Naive B cell (primary cell): ENCODE data around the gene HSD17B11. TPM values are rescaled to one million over a fixed set of nuclear protein-coding genes. Genes with fewer than 3 reads are reported as not detected.
"Not testable (repeated sequence)": the region's sequence is repeated elsewhere in the genome, so short reads cannot be mapped to it uniquely, and the experiment has no call there.

Experiments
- ATAC-seq, 2 donors: fragments of 150-1000 bp; cut with Tn5 transposase; 2 replicates each; pipeline ENCODE4 v1.10.0; 2021; ENCODE audit warnings: low read depth in 2 of 2, mild to moderate bottlenecking in 2 of 2, moderate library complexity in 2 of 2
- DNase-seq: peaks from one replicate; pipeline ENCODE4 v3.0.0; 2022
- H3K27ac Mint-ChIP-seq, 6 donors: one replicate each; pipeline ENCODE4 v1.8.0; 2020 to 2022; ENCODE audit warnings: mild to moderate bottlenecking in 6 of 6, mixed read lengths in 6 of 6, moderate library complexity in 5 of 6, inconsistent platforms in 2 of 6
- H3K27me3 Mint-ChIP-seq, 3 donors: one replicate each; pipeline ENCODE4 v1.8.0; 2021 to 2022; ENCODE audit warnings: mixed read lengths in 3 of 3, mild to moderate bottlenecking in 1 of 3
- H3K36me3 Mint-ChIP-seq, 2 donors: one replicate each; pipeline ENCODE4 v1.8.0; 2020 to 2022; ENCODE audit warnings: mixed read lengths in 2 of 2, inconsistent platforms in 1 of 2, mild to moderate bottlenecking in 1 of 2
- H3K4me1 Mint-ChIP-seq, 3 donors: one replicate each; pipeline ENCODE4 v1.8.0; 2020 to 2022; ENCODE audit warnings: mixed read lengths in 3 of 3, inconsistent platforms in 1 of 3, mild to moderate bottlenecking in 1 of 3, moderate library complexity in 1 of 3
- H3K4me3 Mint-ChIP-seq, 8 donors: one replicate each; pipeline ENCODE4 v1.8.0; 2020 to 2022; ENCODE audit warnings: mild to moderate bottlenecking in 8 of 8, mixed read lengths in 8 of 8, moderate library complexity in 8 of 8, inconsistent platforms in 2 of 8
- H3K9me3 Mint-ChIP-seq, 7 donors: one replicate each; pipeline ENCODE4 v1.8.0; 2020 to 2022; ENCODE audit warnings: mixed read lengths in 7 of 7, mild to moderate bottlenecking in 5 of 7, inconsistent platforms in 2 of 7, moderate library complexity in 1 of 7
- polyA plus RNA-seq, 6 donors: library from polyadenylated mRNA; unstranded; fragments of 300-500 nt; fragmentation: Illumina TruSeq; gene quantifications; one replicate each; pipeline ENCODE4 v1.2.3, GENCODE V29; 2021; ENCODE audit warnings: low read depth in 6 of 6

Gene HSD17B11, protein sequence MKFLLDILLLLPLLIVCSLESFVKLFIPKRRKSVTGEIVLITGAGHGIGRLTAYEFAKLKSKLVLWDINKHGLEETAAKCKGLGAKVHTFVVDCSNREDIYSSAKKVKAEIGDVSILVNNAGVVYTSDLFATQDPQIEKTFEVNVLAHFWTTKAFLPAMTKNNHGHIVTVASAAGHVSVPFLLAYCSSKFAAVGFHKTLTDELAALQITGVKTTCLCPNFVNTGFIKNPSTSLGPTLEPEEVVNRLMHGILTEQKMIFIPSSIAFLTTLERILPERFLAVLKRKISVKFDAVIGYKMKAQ
- 100 to 1,000 TPM in 4 of 6 donors, 10 to 100 TPM in 2; 67.9 to 116 (median 107) TPM for polyA plus RNA-seq

DNA sequence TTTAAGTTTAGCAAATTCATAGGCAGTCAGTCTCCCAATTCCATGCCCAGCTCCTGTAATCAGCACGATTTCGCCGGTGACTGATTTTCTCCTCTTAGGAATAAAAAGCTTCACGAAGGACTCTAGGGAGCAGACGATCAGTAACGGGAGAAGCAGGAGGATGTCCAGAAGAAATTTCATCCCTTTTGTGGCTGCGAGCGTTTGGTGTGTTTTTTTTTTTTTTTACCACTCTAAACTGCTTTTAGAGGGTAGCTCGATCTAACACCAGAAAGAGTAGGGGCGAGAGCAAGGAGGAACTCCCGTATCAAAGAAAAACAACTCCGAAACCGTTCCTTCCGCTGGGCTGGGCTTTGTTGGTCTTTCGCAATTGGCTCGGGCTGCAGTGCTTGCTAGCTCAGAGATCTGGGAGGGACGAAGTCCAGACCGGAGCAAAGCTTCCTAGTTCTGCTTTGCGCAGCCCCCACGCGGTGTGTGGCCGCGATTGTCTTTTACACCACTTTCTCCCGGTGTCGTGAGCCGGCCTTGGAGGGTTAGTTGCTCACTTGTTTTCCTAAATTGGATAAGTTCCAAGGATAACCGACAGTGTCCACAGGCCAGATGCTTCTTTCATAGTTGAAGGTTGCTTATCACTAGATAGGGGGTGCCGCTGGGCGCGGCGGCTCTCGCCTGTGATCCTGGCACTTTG, at the start of gene HSD17B11:
Gene HSD17B11, minus strand, starts transcription at position 298 of the 685 bp plus-strand sequence. Its CDS starts 118 bp downstream, at position 180.
- H3K4me1 Mint-ChIP-seq, result peaks cover 27 to 54% (median 42%) of the 10 kb centered on the region in 3 donors
- DNase-seq, result peak; percentile 83
- H3K27ac Mint-ChIP-seq, result peak within 1 kb of the TSS; percentile 80 to 95 (median 91)
- peak; percentile 99 for ATAC-seq
- H3K9me3 Mint-ChIP-seq, result peaks cover 0 to 5% (median 3%) of the 10 kb centered on the region in 7 donors
- no peaks in the 10 kb centered on the region for H3K27me3 Mint-ChIP-seq
- peak within 1 kb of the TSS; percentile 88 to 99 (median 92) for H3K4me3 Mint-ChIP-seq
- peaks cover 9 to 15% of the 10 kb centered on the region in 2 donors for H3K36me3 Mint-ChIP-seq

DNA sequence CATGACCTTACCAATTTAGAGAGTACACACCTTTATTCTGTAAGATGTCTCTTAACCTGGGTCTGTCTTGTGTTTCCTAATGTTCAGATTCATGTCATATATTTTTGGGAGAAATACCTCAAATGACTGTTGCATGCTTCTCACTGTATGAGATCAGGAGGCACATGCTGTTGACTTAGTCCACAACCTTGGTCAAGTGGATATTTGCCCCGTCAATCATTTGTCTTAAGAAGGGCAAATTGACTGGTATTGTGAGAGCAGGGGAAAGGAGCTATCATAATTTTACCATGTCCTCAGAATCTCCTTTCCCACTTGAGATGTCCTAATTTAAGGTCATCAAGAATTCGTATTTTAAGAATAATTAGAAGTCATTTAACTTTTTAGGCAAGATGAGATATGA, 42.4 kb upstream of the HSD17B11 start:
- H3K27me3 Mint-ChIP-seq, result no peaks in the 10 kb centered on the region
- ATAC-seq, result no peak
- peak overlapping the region in 1 of 6 donors; percentile 57 for H3K27ac Mint-ChIP-seq
- no peaks in the 10 kb centered on the region for H3K9me3 Mint-ChIP-seq
- H3K36me3 Mint-ChIP-seq, result peaks cover 0 to 14% of the 10 kb centered on the region in 2 donors
- DNase-seq, result no peak
- H3K4me1 Mint-ChIP-seq, result peaks cover 21 to 39% (median 35%) of the 10 kb centered on the region in 3 donors
- H3K4me3 Mint-ChIP-seq, result no peak overlapping the region

DNA sequence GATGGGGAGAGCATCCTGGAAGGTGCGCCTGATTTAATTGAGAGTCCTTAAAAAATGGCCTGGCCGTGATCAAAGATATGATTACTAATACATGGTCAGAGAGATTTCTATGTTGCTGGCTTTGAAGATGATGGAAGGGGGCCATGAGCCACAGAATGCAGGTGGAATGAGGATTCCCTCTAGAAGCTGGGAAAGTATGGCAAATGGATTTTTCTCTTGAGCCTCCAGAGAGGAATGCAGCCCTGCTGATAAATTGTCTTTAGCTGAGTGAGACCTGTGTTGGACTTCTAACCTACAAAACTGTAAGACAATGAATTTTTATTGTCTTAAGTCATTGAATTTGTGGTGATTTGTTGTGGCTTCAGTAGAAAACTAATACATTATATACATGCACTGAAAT, 39.0 kb upstream of the HSD17B11 start:
- ATAC-seq (no peak), DNase-seq (no peak)
- H3K9me3 Mint-ChIP-seq, result no peaks in the 10 kb centered on the region
- H3K4me3 Mint-ChIP-seq, result no peak overlapping the region
- H3K4me1 Mint-ChIP-seq, result peaks cover 23 to 53% (median 44%) of the 10 kb centered on the region in 3 donors
- no peaks in the 10 kb centered on the region for H3K27me3 Mint-ChIP-seq
- H3K27ac Mint-ChIP-seq, result peak overlapping the region in 1 of 6 donors; percentile 14
- H3K36me3 Mint-ChIP-seq, result no peaks in the 10 kb centered on the region

DNA sequence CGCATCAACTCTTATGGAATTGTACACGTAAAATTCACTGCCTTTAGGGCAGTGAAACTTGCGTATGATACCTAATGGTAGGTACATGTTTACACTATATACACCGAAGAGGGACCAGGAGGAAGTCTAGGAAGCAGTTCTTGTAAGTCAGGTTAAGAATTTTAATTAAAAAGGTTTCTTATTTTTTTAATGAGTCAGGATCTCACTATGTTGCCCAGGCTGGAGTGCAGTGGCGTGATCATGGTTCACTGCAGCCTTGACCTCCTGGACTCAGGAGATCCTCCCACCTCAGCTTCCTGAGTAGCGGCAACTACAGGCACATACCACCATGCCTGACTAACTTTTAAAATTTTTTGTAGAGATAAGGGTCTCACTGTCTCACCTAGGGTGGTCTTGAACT, 38.0 kb upstream of the HSD17B11 start:
- no peaks in the 10 kb centered on the region for H3K9me3 Mint-ChIP-seq
- peaks cover 27 to 63% (median 50%) of the 10 kb centered on the region in 3 donors for H3K4me1 Mint-ChIP-seq

DNA sequence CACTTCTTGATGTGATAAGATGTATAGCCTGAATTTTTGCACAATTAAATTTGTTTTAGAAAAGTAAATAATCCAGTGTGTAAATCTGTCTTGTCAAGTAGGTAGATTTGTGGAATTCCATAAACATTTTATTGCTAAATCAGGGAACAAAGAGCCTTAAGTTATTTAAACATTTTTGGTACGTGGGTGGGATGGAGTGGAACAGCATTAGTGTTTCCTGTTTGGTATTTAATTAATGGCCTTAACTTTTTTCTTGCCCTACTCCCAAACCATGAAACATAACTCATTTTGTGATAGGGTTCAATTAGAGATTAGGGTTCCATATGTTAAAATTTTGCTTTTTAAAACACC, 36.5 kb upstream of the HSD17B11 start:
- H3K9me3 Mint-ChIP-seq, result no peaks in the 10 kb centered on the region
- DNase-seq, result no peak
- peaks cover 29 to 64% (median 54%) of the 10 kb centered on the region in 3 donors for H3K4me1 Mint-ChIP-seq
- H3K36me3 Mint-ChIP-seq, result no peaks in the 10 kb centered on the region
- H3K27me3 Mint-ChIP-seq, result no peaks in the 10 kb centered on the region
- H3K4me3 Mint-ChIP-seq, result no peak overlapping the region
- ATAC-seq, result no peak
- no peak overlapping the region for H3K27ac Mint-ChIP-seq

More for the DNA sequence above, 38.0 kb upstream of the HSD17B11 start:
- no peak for DNase-seq
- no peak for ATAC-seq
- Mint-ChIP-seq H3K27ac (no peak overlapping the region), H3K4me3 (no peak overlapping the region), H3K27me3 (no peaks in the 10 kb centered on the region), H3K36me3 (no peaks in the 10 kb centered on the region)

DNA sequence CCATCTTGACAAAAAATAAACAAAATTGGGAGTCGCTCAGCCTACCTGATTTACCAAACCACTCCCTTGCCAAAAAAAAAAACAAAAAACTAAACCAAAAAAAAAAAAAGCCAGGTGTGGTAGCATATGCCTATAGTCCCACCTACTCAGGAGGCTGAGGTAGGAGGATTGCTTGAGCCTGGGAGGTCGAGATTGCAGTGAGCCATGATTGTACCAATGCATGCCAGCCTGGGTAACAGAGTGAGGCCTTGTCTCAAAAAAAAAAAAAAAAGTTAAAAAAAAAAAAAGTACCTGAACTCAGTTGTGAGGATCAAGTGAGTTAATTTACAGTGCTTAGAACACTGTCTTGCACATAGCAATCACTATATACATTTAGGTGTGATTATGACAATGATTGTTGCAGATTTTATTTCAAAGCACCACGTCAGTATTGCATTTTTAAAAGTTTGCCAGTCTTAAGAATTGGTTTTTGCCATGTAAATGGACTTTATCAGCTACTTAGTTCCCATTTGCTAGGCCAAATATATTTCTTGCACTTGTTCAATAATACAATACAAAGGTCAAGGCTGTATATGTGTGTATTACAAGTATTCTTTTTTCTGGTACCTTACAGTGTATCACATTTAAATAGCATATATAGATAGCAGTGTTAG, 36.0 kb upstream of the HSD17B11 start:
- Mint-ChIP-seq H3K36me3 (no peaks in the 10 kb centered on the region), H3K4me1 (peaks cover 34 to 67% (median 56%) of the 10 kb centered on the region in 3 donors), H3K27me3 (no peaks in the 10 kb centered on the region), H3K27ac (peak overlapping the region in 2 of 6 donors; percentile 41 to 73), H3K9me3 (no peaks in the 10 kb centered on the region), H3K4me3 (no peak overlapping the region)
- ATAC-seq (no peak), DNase-seq (no peak)

DNA sequence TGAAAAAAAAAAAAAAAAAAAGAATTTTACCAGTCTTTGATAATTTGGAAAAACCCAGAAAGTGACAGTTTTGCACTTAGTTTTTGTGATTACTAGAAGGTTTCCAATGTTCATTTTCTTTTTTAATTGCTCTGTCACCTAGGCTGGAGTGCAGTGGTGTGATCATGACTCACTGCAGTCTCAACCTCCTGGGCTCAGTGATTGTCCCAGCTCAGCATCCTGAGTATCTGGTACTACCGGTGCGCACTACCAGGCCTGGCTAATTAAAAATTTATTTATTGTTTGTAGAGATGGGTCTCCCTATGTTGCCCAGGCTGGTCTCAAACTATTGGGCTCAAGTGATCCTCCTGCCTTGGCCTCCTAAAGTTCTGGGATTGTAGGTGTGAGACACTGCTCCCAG, 34.7 kb upstream of the HSD17B11 start:
- no peaks in the 10 kb centered on the region for H3K9me3 Mint-ChIP-seq
- no peak for ATAC-seq
- H3K4me1 Mint-ChIP-seq, result peaks cover 34 to 68% (median 48%) of the 10 kb centered on the region in 3 donors
- peak overlapping the region in 1 of 6 donors; percentile 9 for H3K27ac Mint-ChIP-seq
- H3K27me3 Mint-ChIP-seq, result no peaks in the 10 kb centered on the region
- H3K36me3 Mint-ChIP-seq, result no peaks in the 10 kb centered on the region
- no peak for DNase-seq
- H3K4me3 Mint-ChIP-seq, result peak overlapping the region in 1 of 8 donors; percentile 53

DNA sequence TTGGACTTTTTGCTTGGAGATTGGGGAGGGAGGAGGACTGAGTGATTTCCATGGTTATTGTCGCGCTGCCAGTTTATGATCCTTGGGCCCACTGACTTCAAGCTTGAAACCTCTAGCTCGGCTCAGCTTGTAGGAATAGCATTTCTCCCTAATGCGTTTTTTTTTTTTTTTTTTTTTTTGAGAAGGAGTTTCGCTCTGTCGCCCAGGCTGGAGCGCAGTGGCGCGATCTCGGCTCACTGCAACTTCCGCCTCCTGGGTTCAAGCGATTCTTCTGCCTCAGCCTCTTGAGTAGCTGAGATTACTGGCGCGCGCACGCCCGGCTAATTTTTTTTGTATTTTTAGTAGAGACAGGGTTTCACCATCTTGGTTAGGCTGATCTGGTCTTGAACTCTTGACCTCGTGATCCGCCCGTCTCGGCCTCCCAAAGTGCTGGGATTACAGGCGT, 33.1 kb upstream of the HSD17B11 start:
- Mint-ChIP-seq H3K4me1 (peaks cover 26 to 56% (median 35%) of the 10 kb centered on the region in 3 donors), H3K4me3 (peak overlapping the region in 7 of 8 donors; percentile 70 to 100 (median 92)), H3K27ac (peak overlapping the region in 2 of 6 donors; percentile 52 to 95)
- ATAC-seq, DNase-seq, H3K36me3 Mint-ChIP-seq, H3K27me3 Mint-ChIP-seq, H3K9me3 Mint-ChIP-seq: not testable (repeated sequence)

DNA sequence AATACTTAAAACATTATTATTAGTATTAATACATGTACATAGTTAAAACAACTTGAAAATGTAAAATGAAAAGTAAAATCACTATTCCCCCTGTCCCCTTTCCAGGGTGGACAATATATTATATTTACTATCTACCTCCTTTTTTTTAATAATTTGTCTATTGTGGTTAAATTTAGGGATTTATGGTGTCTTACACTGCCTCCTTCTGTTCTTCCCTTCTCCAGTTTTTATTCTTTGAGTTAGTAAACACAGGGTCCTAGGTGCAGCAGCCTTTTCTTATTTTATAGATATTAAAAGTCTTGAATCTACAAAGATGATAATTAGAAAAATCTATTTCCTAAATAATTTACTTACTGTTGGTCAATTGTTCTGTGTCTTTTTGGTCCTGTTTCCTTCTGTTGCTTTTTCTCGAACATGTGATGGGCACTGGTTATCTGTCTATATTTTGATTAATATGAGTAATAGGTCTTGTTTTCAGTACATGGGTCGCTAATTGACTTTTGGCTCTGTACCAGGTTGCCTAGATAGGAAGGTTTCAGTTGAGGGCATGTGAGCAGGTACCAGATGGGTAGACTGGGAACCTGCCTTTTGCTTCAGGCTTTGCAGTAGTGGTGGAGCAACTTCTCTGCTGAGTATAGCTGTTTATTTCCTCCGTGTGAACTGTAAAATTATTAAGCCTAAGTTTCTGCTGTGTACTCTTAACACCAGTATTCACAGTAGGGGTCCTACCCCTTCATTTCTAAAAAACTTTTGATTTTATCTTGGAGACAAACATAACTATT, 32.5 kb upstream of the HSD17B11 start:
- no peak for ATAC-seq
- H3K4me3 Mint-ChIP-seq, result peak overlapping the region; percentile 70 to 100 (median 98)
- H3K27me3 Mint-ChIP-seq, result no peaks in the 10 kb centered on the region
- no peak for DNase-seq
- peaks cover 0 to 1% (median 0%) of the 10 kb centered on the region in 7 donors for H3K9me3 Mint-ChIP-seq
- peaks cover 21 to 52% (median 30%) of the 10 kb centered on the region in 3 donors for H3K4me1 Mint-ChIP-seq
- peak overlapping the region in 3 of 6 donors; percentile 21 to 95 (median 52) for H3K27ac Mint-ChIP-seq
- H3K36me3 Mint-ChIP-seq, result no peaks in the 10 kb centered on the region

DNA sequence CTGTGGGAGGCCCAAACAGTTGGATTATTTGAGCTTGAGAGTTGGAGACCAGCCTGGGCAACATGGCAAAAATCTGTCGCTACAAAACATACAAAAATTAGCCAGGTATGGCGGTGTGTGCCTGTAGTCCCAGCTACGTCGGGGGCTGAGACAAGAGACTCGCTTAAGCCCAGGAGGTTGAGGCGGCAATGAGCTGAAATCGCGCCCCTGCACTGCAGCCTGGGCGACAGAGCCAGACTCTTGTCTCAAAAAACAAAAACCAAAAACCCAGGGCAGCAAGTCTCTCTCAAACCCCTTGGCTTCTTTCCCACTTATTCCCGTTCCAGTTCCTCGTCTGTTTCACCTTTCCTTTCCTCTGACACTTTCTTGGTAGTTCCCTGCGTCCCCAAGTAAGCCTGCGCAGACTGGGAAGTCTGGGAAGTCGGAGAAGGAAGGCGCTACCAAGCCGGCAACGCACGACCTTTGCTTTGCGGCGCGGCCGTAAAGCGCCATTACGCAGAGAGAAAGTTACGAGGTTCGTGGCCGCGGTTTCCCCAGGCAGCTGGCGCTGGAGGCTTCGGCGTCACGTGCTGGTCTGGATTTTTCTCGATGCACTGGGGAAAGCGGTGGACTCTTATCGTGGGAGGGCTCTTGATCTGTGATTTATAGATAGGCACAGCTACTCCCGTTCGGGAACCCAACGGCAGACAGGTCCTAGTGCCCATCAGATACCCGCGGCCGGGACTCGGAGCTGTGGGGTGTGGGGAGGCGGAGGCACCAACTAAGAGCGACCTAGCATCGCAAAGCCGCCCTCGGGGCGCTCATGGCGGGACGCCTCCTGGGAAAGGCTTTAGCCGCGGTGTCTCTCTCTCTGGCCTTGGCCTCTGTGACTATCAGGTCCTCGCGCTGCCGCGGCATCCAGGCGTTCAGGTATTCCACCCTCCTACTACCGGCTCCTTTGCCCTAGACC, 31.4 kb upstream of the HSD17B11 start, which contains the start of gene NUDT9:
Gene NUDT9, plus strand, starts transcription at position 470 of the 949 bp plus-strand sequence. Its CDS starts 333 bp downstream, at position 803.
- Mint-ChIP-seq H3K4me1 (peaks cover 20 to 42% (median 24%) of the 10 kb centered on the region in 3 donors), H3K36me3 (no peaks in the 10 kb centered on the region), H3K27ac (peak within 1 kb of the TSS; percentile 95 to 99 (median 99)), H3K27me3 (no peaks in the 10 kb centered on the region), H3K4me3 (peak within 1 kb of the TSS; percentile 92 to 100 (median 98)), H3K9me3 (peaks cover 0 to 2% (median 0%) of the 10 kb centered on the region in 7 donors)
- DNase-seq (peak; percentile 88), ATAC-seq (peak; percentile 91 to 93)

DNA sequence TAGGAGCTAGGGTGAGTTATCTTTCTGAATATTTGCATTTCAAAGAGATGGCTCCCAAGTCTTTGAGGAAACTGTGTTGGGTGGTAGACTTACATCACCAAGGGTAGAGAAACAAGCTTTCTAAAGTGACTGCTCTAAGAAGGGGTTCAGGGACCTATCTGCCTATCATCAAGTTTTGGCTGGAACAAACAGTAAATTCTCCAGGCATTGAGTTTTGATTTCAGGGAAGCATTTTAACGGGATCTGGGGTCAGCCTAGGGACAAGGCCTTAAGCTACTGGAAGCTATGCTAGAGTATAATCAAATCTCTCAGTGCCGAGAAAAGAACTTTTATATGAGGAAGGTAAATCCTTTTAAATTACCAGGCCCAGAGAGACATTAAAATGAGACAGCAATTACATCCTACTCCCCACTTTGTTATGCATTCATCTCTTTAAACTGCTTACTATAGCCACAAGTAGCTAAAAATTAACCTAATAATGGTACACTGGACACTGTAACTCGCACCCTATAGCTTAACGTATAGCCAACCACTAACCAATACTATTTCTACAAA, 29.4 kb upstream of the HSD17B11 start:
- Mint-ChIP-seq H3K27ac (no peak overlapping the region), H3K27me3 (no peaks in the 10 kb centered on the region), H3K4me1 (peaks cover 18 to 34% (median 24%) of the 10 kb centered on the region in 3 donors), H3K9me3 (peaks cover 0 to 2% (median 0%) of the 10 kb centered on the region in 7 donors), H3K4me3 (peak overlapping the region in 3 of 8 donors; percentile 33 to 98 (median 65)), H3K36me3 (no peaks in the 10 kb centered on the region)
- ATAC-seq (no peak), DNase-seq (no peak)
